Measurements from ENCODE around the gene FXN.
"Not testable (repeated sequence)": the region's sequence is repeated elsewhere in the genome, so short reads cannot be mapped to it uniquely, and the experiment has no call there.

Gene FXN

DNA sequence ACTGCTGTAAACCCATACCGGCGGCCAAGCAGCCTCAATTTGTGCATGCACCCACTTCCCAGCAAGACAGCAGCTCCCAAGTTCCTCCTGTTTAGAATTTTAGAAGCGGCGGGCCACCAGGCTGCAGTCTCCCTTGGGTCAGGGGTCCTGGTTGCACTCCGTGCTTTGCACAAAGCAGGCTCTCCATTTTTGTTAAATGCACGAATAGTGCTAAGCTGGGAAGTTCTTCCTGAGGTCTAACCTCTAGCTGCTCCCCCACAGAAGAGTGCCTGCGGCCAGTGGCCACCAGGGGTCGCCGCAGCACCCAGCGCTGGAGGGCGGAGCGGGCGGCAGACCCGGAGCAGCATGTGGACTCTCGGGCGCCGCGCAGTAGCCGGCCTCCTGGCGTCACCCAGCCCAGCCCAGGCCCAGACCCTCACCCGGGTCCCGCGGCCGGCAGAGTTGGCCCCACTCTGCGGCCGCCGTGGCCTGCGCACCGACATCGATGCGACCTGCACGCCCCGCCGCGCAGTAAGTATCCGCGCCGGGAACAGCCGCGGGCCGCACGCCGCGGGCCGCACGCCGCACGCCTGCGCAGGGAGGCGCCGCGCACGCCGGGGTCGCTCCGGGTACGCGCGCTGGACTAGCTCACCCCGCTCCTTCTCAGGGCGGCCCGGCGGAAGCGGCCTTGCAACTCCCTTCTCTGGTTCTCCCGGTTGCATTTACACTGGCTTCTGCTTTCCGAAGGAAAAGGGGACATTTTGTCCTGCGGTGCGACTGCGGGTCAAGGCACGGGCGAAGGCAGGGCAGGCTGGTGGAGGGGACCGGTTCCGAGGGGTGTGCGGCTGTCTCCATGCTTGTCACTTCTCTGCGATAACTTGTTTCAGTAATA, at the start of gene FXN:
Gene FXN (plus strand): TSS at position 315 of the 871 bp plus-strand sequence. CDS start 31 bp downstream, at position 346.
- Mint-ChIP-seq H3K36me3 (no peaks in the 10 kb centered on the region), H3K27ac (peak within 1 kb of the TSS; percentile 98), H3K9me3 (ENCODE audit: low read depth) (no peaks in the 10 kb centered on the region), H3K4me1 (ENCODE audit: low read depth) (peaks cover 29% of the 10 kb centered on the region), H3K27me3 (no peaks in the 10 kb centered on the region), H3K4me3 (peak within 1 kb of the TSS; percentile 99)

DNA sequence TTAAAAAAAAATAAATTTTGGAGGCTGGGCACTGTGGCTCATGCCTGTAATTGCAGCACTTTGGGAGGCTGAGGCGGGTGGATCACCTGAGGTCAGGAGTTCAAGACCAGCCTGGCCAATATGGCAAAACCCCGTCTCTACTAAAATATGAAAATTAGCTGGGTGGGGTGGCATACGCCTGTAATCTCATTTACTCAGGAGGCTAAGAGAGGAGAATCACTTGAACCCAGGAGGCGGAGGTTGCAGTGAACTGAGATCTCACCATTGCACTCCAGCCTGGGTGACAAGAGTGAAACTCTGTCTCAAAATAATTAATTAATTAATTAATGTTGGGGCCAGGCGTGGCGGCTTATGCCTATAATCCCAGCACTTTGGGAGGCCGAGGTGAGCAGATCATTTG, 48.6 kb upstream of the FXN start:
- H3K4me1 Mint-ChIP-seq (ENCODE audit: low read depth); H3K27me3 Mint-ChIP-seq; H3K9me3 Mint-ChIP-seq (ENCODE audit: low read depth); H3K27ac Mint-ChIP-seq; H3K4me3 Mint-ChIP-seq; H3K36me3 Mint-ChIP-seq: not testable (repeated sequence)

DNA sequence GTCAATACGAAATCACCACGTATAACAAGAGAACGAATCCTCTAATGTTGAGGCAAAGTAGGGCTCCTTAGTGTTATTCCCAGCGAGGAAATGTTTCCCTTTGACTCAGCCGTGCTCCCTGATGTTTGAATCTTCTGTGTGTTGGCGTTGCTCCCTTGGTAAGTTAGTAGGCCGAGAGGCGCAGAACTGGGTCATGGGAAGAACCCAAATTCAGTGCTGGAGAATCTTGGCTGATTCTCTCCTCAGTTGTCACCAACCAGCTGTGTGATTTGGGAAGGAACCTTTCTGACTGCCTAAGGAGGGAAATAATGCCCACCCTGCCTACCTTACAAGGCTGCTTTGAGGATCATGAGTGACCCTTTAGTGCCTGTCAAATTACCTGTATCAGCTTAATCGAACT, 44.1 kb upstream of the FXN start:
- H3K27ac Mint-ChIP-seq = no peak overlapping the region
- H3K9me3 Mint-ChIP-seq (ENCODE audit: low read depth) = no peaks in the 10 kb centered on the region
- H3K4me1 Mint-ChIP-seq (ENCODE audit: low read depth) = peaks cover 7% of the 10 kb centered on the region
- H3K4me3 Mint-ChIP-seq = no peak overlapping the region
- peaks cover 1% of the 10 kb centered on the region for H3K27me3 Mint-ChIP-seq
- H3K36me3 Mint-ChIP-seq = no peaks in the 10 kb centered on the region

DNA sequence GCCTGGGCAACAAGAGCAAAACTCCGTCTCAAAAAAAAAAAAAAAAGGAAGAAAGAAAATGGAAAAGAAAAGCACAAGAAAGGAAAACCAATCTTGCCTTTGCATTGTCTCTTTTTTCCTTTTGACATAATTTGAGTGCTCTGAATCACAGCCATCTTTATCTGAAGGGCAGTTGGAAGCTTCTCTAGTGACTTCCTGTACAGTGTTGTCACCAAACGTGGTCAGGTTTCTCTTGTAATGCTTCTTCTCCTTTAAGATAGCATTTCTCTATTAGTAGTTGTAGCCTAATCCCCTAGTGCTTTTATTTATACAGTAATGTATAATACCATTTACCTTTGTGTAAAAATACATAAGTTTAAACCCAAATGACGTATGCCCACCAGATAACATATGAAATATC, 39.8 kb upstream of the FXN start:
- no peak overlapping the region for H3K27ac Mint-ChIP-seq

DNA sequence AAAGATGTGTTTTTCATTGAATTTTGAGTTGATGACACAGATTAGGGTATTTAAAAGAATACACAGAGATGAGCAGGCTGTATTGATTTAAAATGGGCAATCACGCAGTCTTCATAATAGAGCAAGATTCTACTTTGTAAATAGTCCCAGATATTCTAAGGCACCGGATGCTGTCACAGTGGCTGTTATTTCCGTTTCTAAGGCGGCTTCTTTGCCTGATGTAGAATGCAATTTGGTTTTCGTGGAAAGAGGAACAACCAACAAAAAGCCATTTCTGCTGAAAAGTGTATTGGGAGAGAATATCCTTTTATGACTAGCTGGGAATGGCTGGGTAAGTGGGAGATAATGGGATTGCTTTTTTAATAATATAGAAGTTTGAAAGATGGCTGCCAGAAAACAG, 39.1 kb upstream of the FXN start:
- Mint-ChIP-seq H3K4me1 (ENCODE audit: low read depth) (peaks cover 14% of the 10 kb centered on the region), H3K27ac (peak overlapping the region; percentile 30), H3K4me3 (peak overlapping the region; percentile 60), H3K9me3 (ENCODE audit: low read depth) (no peaks in the 10 kb centered on the region), H3K27me3 (no peaks in the 10 kb centered on the region), H3K36me3 (no peaks in the 10 kb centered on the region)

More for the DNA sequence above, 39.8 kb upstream of the FXN start:
- Mint-ChIP-seq H3K4me1 (ENCODE audit: low read depth) (peaks cover 14% of the 10 kb centered on the region), H3K9me3 (ENCODE audit: low read depth) (no peaks in the 10 kb centered on the region), H3K36me3 (no peaks in the 10 kb centered on the region), H3K4me3 (no peak overlapping the region), H3K27me3 (no peaks in the 10 kb centered on the region)

DNA sequence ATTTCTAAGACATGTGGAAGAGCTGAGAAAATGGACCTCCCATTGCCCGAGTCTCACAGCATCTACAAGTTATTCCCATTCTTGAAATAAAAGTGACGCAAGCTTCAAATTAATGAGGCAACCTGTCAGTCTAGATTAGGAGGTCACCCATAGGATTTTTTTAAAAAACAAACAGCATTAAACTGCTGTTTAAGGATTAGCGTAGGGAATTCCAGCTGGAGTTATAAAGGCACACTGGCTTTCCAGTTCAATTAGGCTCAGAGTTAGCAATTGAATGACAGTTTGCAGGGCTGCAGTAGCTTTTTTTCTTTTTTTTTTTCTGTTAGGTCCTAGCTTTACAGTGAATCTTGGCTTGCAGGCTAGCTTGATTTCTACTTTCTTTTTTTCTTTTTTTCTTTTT, 37.9 kb upstream of the FXN start:
- H3K36me3 Mint-ChIP-seq = no peaks in the 10 kb centered on the region
- H3K9me3 Mint-ChIP-seq (ENCODE audit: low read depth) = no peaks in the 10 kb centered on the region
- H3K4me3 Mint-ChIP-seq = no peak overlapping the region
- H3K27ac Mint-ChIP-seq = no peak overlapping the region
- H3K27me3 Mint-ChIP-seq = no peaks in the 10 kb centered on the region
- H3K4me1 Mint-ChIP-seq (ENCODE audit: low read depth) = peaks cover 14% of the 10 kb centered on the region

DNA sequence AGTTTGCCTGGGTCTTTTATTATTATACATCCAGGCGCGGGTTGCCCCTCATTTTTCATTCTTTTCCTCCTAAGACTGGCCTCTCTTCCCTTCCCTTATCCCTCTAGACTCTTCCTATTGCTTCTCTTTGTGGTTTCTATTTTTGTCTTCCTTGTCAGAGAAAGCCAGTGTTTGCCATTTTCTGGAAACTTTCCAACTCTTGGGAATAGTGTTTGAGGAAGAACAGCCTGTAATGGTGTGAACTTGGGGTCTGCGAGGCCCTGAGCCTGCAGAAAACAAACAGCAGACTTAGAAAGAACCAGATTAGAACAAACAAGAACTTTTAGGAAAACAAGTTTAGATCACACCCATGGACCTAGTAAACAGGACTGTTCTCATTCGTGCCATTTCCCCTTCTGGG, 37.2 kb upstream of the FXN start:
- Mint-ChIP-seq H3K4me3 (no peak overlapping the region), H3K36me3 (no peaks in the 10 kb centered on the region), H3K9me3 (ENCODE audit: low read depth) (no peaks in the 10 kb centered on the region), H3K4me1 (ENCODE audit: low read depth) (peaks cover 14% of the 10 kb centered on the region), H3K27me3 (no peaks in the 10 kb centered on the region), H3K27ac (no peak overlapping the region)

DNA sequence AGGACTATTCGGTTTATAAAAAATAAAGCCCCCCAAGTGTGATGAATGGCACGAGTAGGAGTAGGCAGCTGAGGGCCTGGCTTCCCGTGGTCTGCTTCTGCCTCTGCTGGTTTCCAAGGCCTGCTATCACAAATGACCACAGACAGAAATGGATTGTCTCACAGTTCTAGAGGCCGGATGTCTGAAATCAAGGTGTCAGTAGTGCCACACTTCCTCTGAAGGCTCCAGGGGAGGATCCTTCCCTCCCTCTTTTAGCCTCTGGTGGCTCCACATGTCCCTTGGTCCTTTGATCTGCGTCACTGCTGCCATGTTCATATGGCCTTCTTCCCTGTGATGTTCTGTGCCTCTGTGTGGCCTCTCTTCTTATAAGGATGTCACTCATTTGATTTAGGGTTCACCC, 36.7 kb upstream of the FXN start:
- Mint-ChIP-seq H3K36me3 (no peaks in the 10 kb centered on the region), H3K4me1 (ENCODE audit: low read depth) (peaks cover 14% of the 10 kb centered on the region), H3K4me3 (no peak overlapping the region), H3K9me3 (ENCODE audit: low read depth) (no peaks in the 10 kb centered on the region), H3K27me3 (no peaks in the 10 kb centered on the region), H3K27ac (no peak overlapping the region)

DNA sequence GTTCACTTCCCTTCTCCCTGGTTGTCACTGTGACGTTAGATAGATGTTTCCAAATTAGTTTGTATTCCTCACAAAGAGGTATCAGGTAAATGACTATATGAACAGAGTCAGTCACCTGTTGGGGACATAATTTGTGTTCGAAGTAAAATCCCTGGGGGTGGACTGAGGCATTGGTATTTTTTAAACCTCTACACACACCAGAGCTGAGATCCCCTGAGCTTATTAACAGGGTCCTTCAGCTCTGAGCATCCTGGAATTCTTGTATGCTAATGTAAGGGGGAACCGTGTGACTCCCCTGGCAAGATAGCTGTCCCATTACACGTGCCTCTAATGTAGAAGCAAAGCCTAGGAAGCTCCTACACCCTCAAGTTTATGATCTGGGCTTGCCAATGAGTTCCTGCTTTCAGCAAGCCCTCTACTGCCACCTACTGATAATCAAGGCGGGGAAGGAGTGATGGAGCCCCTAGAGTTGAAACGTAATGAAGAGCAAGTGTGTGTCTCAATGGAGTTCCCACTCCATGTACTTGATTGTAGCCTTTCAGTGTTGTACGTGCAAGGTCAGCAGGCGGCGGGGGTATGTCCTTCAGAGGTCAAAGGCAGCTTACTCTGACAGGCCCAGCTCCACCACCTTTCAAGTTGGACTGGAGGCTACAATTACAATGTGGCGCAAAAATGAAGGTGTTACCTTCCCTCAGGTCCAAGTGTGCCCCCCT, 36.0 kb upstream of the FXN start:
- Mint-ChIP-seq H3K27ac (no peak overlapping the region), H3K4me1 (ENCODE audit: low read depth) (peaks cover 14% of the 10 kb centered on the region), H3K36me3 (no peaks in the 10 kb centered on the region), H3K27me3 (no peaks in the 10 kb centered on the region), H3K4me3 (no peak overlapping the region), H3K9me3 (ENCODE audit: low read depth) (no peaks in the 10 kb centered on the region)

DNA sequence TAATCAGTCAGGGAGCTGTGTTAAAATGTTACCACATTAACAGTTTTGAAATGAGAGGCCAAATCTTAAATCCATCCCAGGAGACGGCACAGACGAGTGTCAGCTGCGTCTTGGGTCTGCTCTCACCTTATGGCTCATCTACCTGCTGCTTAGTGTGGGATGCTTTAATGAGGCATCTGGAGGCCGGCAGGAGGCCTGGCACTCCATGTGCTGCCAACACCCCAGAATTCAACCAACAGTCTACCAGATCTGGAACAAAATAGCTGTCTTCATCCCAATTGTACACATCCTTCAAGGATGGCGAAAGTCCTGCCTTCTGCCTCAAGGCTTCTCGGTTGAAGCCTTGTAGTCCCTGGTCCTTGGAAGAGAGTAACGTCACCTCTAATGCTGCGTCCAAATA, 33.6 kb upstream of the FXN start:
- Mint-ChIP-seq H3K27me3 (no peaks in the 10 kb centered on the region), H3K9me3 (ENCODE audit: low read depth) (no peaks in the 10 kb centered on the region), H3K4me3 (no peak overlapping the region), H3K36me3 (no peaks in the 10 kb centered on the region), H3K4me1 (ENCODE audit: low read depth) (peaks cover 3% of the 10 kb centered on the region), H3K27ac (no peak overlapping the region)

DNA sequence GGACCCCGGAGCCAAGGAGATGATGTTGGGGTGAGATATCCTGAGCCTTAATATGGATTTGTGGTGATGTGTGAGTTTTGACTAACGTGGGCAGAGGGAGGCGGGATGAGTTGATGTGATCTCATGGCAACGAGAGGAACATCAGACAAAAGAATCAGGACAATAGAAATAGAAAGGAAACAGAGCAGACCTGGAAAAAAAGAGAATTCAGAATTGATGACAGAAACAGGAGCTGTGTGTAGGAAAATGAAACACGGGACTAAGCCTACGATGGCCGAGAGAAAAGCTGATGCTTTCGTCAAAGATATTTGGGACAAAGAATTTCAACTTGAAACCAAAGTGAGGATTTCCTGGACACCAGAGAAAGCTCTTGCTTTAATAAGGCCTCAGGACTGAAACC, 32.5 kb upstream of the FXN start:
- Mint-ChIP-seq H3K4me3 (no peak overlapping the region), H3K36me3 (no peaks in the 10 kb centered on the region), H3K27ac (no peak overlapping the region), H3K4me1 (ENCODE audit: low read depth) (peaks cover 2% of the 10 kb centered on the region), H3K27me3 (no peaks in the 10 kb centered on the region), H3K9me3 (ENCODE audit: low read depth) (no peaks in the 10 kb centered on the region)

DNA sequence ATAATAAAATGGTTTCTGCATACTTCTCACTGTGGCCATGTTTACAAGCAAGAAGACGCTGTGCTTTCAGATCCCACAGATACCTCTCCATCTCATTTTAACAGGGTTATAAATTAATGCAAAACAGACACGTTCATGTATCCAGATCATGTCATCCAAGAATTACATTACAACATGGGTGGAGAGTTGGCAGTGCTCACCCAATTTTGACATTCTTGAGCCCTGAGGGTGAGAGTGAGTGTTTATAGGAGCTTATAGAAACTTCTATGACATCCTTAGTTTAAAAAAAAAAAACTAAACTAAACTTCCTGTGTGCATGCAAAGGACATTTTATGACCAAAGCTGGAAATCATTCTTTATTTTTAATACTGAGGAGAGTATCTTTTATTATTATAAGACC, 30.7 kb upstream of the FXN start:
- no peak overlapping the region for H3K4me3 Mint-ChIP-seq
- H3K27me3 Mint-ChIP-seq = no peaks in the 10 kb centered on the region
- no peaks in the 10 kb centered on the region for H3K4me1 Mint-ChIP-seq (ENCODE audit: low read depth)
- no peaks in the 10 kb centered on the region for H3K9me3 Mint-ChIP-seq (ENCODE audit: low read depth)
- H3K27ac Mint-ChIP-seq = no peak overlapping the region
- no peaks in the 10 kb centered on the region for H3K36me3 Mint-ChIP-seq

DNA sequence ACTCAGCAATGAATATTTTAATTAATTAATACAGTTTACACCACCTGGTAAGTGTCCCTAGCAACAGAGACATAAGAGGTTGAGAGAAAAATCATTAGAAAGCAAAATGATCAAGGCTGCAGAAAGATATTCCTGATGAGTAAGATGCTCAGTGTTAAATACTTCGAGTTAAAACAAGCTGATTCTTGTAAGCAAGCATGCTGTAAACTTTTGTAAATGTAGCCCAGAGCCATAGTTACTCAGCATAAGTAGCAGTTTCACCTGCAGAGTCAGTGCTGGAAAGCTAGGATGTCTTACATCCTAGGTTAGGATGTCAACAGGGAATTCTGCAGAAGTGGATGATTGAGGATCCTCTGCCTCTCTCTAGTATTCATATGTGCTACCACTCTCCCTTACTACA, 25.8 kb upstream of the FXN start:
- H3K9me3 Mint-ChIP-seq (ENCODE audit: low read depth) = no peaks in the 10 kb centered on the region
- peaks cover 12% of the 10 kb centered on the region for H3K27me3 Mint-ChIP-seq
- no peak overlapping the region for H3K4me3 Mint-ChIP-seq
- no peaks in the 10 kb centered on the region for H3K36me3 Mint-ChIP-seq
- H3K27ac Mint-ChIP-seq = no peak overlapping the region
- H3K4me1 Mint-ChIP-seq (ENCODE audit: low read depth) = peaks cover 10% of the 10 kb centered on the region

DNA sequence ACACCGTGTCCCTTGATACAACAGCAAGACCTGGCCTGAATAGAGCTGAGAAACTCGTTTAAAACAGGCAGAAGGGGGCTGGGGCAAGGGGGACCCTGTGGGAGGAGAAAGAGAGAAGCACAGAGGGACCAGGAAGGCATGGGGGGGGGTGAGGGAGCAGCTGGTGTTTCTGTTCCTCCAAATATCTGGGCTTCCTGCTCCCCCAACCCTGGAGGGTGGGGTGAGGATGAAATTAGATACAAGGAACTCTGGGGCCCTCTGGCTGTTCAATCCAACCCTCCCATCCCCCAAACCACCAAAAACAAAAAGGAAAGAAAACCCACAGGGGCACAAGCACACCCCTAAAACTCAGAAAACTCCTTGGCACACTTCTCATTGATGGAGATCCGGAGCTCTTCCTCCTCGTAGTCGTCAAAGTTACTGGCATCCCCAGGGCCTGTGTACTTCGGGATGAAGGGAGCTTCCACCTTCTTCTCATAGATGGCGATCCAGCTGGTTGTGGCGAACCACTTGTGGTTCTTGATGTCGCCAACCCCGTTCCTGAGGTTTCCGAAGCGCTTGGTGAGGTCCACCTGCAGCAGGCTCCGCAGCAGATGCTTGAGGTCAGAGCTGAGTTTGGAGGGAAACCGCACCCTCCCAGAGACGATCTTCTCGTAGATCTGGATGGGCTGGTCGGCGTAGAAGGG, 22.7 kb upstream of the FXN start:
- H3K27me3 Mint-ChIP-seq = peaks cover 12% of the 10 kb centered on the region
- H3K4me1 Mint-ChIP-seq (ENCODE audit: low read depth) = peaks cover 10% of the 10 kb centered on the region
- peak overlapping the region; percentile 45 for H3K4me3 Mint-ChIP-seq
- H3K9me3 Mint-ChIP-seq (ENCODE audit: low read depth) = no peaks in the 10 kb centered on the region
- no peak overlapping the region for H3K27ac Mint-ChIP-seq
- no peaks in the 10 kb centered on the region for H3K36me3 Mint-ChIP-seq

DNA sequence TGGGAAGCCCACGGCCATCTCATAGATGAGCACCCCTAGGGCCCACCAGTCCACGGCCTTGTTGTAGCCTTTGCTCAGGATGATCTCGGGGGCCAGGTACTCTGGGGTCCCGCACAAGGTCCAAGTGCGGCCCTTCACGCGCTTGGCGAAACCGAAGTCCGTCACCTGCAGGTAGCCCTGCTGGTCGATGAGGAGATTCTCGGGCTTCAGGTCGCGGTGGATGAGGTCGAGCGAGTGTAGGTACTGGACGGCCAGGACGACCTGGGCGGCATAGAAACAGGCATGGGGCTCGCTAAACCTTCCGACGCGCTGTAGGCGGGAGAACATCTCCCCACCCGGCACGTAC, 22.2 kb upstream of the FXN start:
- Mint-ChIP-seq H3K36me3 (no peaks in the 10 kb centered on the region), H3K27me3 (peaks cover 12% of the 10 kb centered on the region), H3K4me3 (peak overlapping the region; percentile 45), H3K27ac (no peak overlapping the region), H3K9me3 (ENCODE audit: low read depth) (no peaks in the 10 kb centered on the region), H3K4me1 (ENCODE audit: low read depth) (peaks cover 11% of the 10 kb centered on the region)

All from activated naive CD8-positive, alpha-beta T cell (primary cell).